Mesenteric fat pad (tissue), 1 donor: ENCODE results near the gene KLC3. TPM values are rescaled to one million over a fixed set of nuclear protein-coding genes. Genes with fewer than 3 reads are reported as not detected.
"Not testable (repeated sequence)": the region's sequence is repeated elsewhere in the genome, so short reads cannot be mapped to it uniquely, and the experiment has no call there.

Experiments used
- DNase-seq: peaks from one replicate; pipeline ENCODE4 v3.0.0-alpha.2; 2020; ENCODE audit warnings: low spot score
- total RNA-seq: library from RNA; stranded (reverse); fragmentation: NEBNext Ultra II Directional; extraction: Animal tissue kit (Norgen Biotek cat#: 25700); gene quantifications from one replicate; pipeline ENCODE4 v1.2.1, GENCODE V29; 2021
- donor health status: DM: yes; HTN: yes; CAD: no.

The KLC3 gene
- total RNA-seq, 1 donor from 2014 or later = not detected

DNA sequence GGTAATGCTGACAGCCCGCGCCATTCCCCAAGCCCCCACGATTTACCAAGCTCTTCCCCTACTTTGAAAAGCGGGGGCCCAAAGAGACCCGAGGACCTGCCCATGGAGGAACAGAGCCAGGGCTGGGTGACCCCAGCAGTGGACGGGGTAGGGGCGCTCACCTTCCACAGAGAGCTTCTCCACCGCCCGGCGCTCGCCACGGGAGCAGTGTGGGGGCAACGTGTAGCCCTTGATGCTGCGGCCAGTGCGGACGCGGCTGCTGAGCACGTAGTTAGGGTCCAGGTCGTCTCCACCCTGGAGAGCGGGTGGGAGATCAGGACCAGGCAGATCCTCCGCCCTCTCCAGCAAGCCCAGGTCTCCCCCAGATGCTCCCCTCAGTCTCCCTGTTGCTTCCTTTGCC, 25.2 kb upstream of the KLC3 start:
- no peak for DNase-seq

DNA sequence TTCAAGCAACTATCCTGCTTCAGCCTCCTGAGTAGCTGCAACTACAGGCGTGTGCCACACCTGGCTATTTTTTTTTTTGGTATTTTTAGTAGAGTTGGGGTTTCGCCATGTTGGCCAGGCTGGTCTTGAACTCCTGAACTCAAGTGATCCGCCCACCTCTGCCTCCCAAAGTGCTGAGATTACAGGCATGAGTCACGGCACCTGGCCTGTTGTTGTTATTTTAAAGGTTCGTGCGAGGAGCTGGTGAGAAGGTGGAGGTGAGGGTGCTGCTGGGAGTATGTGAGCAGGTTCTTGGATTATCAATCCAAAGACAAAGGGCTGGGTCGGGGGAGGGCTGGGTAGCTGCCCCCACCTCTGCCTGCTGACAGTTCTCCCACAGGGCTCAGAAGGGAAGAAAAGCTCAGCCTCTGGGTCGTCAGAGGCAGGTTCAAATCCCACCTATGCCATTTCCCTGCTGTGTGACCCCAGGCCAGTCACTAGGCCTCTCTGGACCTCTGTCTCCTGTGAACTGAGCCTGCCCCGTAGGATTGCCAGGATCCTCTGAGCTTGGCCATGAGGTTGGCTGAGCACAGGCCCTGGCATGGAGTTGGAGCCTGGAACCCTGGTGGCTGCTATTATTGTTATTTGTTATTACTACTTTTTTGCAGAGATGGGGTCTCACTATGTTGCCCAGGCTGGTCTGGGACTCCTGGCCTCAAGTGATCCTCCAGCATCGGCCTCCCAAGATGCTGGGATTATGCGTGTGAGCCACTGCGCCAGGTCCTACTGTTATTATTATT, 19.4 kb upstream of the KLC3 start:
- DNase-seq = no peak

GRCh38 chr19:45321848-45322247, 18.7 kb upstream of the KLC3 start:
- DNase-seq = no peak

DNA sequence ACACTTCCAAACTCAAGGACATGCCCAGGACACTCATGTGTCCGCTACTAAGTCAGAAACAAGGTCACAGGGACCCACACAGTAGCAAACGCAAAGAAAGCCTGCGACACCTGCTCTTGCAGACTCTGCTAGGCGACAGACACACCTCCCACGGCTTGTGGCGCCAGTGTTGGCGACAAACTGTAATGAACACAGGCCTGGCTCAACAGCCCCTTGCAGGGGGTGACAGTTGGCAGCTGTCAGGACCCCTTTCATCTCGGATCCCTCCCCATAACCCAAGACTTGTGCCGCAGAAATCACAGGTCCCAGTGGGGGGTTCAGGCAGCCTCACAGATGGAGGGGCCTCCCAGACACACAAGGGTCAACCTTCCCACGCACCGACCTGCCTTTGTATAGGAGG, 18.2 kb upstream of the KLC3 start:
- no peak for DNase-seq

DNA sequence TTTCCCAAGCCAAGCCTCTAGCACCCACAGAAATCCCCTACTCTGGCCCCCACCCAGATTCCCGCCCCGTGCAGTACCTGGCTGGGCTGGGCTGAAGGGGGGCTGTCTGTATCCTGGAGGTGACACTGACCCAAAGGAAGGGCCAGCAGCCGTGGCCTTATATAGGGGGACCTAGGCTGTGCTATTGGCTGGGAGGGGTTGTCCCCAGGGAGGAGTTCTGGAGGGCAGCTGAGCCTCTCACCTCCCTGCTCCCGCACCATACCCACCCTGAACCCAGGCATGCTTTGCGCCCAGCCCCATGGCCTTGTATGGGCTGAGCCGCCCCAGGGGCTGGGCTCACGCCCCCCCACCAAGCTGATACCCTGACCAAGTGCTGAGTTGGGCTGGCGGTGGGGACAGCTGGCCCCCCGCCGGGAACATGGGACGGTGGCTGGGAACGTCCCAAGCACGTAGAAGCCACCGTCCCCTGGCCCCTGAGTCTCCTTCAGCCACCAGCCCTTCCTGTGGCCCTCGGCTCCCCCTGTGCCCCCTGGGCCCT, 17.7 kb upstream of the KLC3 start, which contains the start of gene CKM:
TSS of gene CKM (minus strand) at position 132 of the 538 bp plus-strand sequence. CDS start 3,162 bp downstream, outside the sequence.
- DNase-seq = no peak

DNA sequence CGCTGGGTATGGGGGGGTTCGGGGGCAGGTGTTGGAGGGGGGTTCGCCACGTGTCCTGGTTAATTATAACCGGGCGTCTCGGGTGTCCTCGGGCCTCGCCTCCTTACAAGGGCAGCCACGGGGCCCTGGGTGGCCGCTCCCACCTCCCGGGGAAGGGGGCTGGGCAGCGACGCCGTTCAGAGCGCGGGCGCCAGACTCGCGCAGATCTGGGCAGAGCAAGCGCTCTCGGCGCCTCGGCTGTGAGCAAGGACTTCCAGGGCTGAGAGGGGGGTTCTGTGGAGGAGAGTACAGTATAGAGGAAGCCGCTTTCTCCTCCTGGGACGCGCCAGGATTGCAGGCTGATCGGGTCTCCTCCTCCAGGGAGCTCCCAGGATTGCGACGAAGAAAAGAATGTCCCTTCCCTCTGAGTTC, 16.9 kb upstream of the KLC3 start:
- DNase-seq = no peak

GRCh38 chr19:45324349-45324907, 16.1 kb upstream of the KLC3 start:
- no peak for DNase-seq

GRCh38 chr19:45327404-45328143, 13.0 kb upstream of the KLC3 start:
- DNase-seq = no peak

GRCh38 chr19:45331411-45331810, 9.1 kb upstream of the KLC3 start:
- DNase-seq = no peak

GRCh38 chr19:45333609-45334303, 6.8 kb upstream of the KLC3 start:
- no peak for DNase-seq

DNA sequence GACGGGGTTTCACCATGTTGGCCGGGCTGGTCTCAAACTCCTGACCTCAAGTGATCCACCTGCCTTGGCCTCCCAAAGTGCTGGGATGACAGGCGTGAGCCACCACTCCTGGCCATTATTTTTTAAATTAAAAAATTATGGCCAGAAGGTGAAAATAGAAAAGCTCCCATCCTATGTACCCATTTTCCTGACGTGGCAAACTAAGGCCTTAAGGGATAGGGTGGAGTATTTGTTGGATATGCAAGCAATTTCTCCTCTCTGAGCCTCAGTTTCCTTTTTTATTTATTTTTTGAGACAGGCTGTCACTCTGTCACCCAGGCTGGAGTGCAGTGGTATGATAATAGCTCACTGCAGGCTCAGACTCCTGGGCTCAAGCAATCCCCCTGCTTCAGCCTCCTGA, 5.7 kb upstream of the KLC3 start:
- not testable (repeated sequence) for DNase-seq

DNA sequence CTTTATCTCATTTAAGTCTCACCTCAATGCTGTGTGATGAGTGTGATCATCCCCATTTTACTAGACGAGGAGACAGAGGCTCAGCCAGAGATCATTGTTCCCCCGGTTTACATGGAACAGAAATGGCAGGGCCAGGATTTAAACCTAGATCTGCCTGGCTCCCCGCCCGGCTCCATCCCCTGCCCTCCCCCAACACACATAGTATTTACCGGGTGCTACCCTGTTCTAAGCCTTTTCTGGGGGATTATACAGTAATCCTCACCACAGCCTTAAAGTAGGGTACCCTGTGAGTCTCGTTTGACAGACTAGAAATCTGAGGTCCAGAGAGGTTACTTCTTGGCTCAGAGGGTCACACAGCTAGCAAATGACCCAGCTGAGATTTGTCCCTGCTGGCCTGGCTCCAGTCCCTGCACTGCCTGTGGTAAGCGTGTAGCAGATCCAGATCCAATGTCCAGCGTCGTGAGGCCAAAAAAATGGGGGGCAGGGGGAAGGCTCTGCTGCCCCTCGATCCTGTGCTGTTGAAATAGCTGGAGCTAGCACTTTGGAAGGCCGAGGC, 3.8 kb upstream of the KLC3 start:
- no peak for DNase-seq

- DNase-seq = no peak
Measured at GRCh38 chr19:45339629-45340028, 921 bp upstream of the KLC3 start.

DNA sequence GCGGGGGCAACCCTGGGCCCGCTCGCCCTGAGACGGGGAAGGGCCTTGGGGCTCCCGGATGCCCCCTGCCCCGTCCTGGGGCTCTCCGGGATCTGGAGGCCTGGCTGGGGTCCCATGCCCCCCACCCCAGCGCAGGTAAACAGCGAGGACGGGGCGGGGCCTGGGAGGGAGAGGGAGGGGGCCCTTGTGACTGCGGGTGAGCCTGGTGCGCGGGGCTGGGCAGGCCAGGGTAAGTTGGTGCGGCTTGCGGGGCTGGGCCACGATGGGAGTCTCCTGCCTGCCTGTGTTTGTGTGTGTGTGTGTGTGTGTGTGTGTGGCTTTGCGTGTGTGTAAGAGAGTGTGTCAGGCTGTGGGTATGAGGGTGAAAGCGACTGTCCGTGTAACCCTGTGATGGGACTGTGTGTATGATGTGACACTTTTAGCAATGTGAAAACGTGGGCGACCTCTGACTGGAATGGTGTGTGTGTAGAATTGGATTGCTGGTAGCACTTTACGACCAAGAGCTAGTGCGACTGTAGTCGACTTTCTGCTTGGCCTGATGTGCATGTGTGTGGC, 426 bp downstream of the KLC3 start:
- no peak for DNase-seq

GRCh38 chr19:45342911-45343310, 2.4 kb downstream of the KLC3 start:
- DNase-seq = no peak

GRCh38 chr19:45344621-45345505, 4.3 kb downstream of the KLC3 start:
- DNase-seq = no peak

DNA sequence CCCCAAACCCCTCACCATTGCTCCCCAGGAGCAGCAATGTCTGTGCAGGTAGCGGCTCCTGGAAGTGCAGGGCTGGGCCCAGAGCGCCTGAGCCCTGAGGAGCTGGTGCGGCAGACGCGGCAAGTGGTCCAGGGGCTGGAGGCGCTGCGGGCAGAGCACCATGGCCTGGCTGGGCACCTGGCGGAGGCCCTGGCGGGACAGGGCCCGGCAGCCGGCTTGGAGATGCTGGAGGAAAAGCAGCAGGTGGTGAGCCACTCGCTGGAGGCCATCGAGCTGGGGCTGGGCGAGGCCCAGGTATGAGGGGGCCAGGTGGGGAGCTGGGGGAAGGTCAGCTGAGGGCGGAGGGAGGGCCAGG, 4.9 kb downstream of the KLC3 start:
- DNase-seq = no peak

DNA sequence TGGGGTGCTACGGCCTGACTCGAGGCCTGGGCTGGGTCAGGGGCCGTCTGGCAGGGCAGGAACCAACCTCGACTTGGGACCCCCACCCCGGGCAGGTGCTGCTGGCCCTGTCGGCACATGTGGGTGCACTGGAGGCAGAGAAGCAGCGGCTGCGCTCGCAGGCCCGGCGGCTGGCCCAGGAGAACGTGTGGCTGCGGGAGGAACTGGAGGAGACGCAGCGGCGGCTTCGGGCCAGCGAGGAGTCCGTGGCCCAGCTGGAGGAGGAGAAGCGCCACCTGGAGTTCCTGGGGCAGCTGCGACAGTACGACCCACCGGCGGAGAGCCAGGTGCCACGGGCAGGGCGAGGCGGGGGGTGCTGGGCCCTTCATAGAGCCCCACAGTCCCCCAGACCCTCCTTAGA, 5.9 kb downstream of the KLC3 start:
- DNase-seq = no peak

DNA sequence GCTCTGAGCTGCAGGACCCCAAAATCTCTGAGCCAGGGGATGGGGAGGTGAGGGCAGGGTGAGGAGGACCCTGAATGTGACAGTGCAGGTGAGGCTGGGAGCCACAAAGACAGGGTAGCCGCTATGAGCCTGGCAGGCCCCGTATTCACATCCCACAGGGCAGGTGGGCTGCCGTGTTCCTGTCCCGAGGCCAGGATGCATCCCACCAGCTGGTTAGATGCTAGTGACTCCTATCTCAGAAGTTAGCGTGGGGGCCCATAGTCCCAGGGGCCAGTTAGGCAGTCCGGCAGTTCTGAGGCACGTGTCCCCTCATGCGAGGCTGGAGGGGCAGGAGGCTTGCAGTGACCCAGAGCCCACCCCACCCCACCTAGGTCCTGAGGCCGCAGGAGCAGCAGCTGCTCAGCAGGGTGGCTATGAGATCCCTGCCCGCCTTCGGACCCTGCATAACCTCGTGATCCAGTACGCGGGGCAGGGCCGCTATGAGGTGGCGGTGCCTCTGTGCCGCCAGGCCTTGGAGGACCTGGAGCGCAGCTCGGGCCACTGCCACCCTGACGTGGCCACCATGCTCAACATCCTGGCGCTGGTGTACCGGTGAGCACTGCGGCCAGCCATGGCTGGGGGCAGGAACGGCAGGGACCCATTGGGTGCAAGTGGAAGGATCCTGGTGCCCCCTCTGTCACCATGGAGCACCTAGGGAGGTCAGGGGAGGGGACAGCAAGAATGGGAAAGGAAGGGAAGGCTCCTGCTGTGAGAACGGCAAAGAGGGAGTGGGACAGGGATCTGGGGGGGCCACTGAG, 7.2 kb downstream of the KLC3 start:
- no peak for DNase-seq
